ENCODE measurements around the gene CYP24A1. TPM values are rescaled to one million over a fixed set of nuclear protein-coding genes. Genes with fewer than 3 reads are reported as not detected.

CYP24A1 gene
- total RNA-seq, 1 donor from 2014 or later: not detected

GRCh38 chr20:54105653-54106052, 68.1 kb downstream of the CYP24A1 start:
- DNase-seq (ENCODE audit: low spot score): no peak
- intact Hi-C loops (cut with DNase I): no loop called here

GRCh38 chr20:54104781-54105180, 69.0 kb downstream of the CYP24A1 start:
- intact Hi-C loops (cut with DNase I): no loop called here
- DNase-seq (ENCODE audit: low spot score): no peak

GRCh38 chr20:54103762-54104600, 69.8 kb downstream of the CYP24A1 start:
- intact Hi-C loops (cut with DNase I): no loop called here
- no peak for DNase-seq (ENCODE audit: low spot score)

Other genes with a start within 250 kb of the CYP24A1 start
- not detected for gene BCAS1, start 103.4 kb downstream of the CYP24A1 start, total RNA-seq
- gene PFDN4, start 34.1 kb upstream of the CYP24A1 start, total RNA-seq: 28.1 TPM

All from cardiac septum (tissue), 1 donor.